NCI-H128 (cell line): ENCODE measurements around the gene EFCAB8.
"Not testable (repeated sequence)": the region's sequence is repeated elsewhere in the genome, so short reads cannot be mapped to it uniquely, and the experiment has no call there.

Source experiments
- DNase-seq: peaks from one replicate; lab custom pipeline; 2025; ENCODE audit not compliant: unreplicated experiment; lab: John Stamatoyannopoulos, UW

Gene EFCAB8

GRCh38 chr20:32969356-32970114 is 110.8 kb downstream of the EFCAB8 start:
- DNase-seq = no peak

GRCh38 chr20:32970115-32970972 is 111.6 kb downstream of the EFCAB8 start:
- DNase-seq = no peak

GRCh38 chr20:32970973-32971300 is 112.2 kb downstream of the EFCAB8 start:
- no peak for DNase-seq

GRCh38 chr20:32971703-32972161 is 113.0 kb downstream of the EFCAB8 start:
- DNase-seq = no peak

- DNase-seq = no peak
Measured at GRCh38 chr20:32972181-32973076, 113.7 kb downstream of the EFCAB8 start.

- DNase-seq = no peak
Measured at GRCh38 chr20:32973077-32973717, 114.5 kb downstream of the EFCAB8 start.

- DNase-seq = not testable (repeated sequence)
Measured at GRCh38 chr20:32974204-32975064, 115.7 kb downstream of the EFCAB8 start.

GRCh38 chr20:32975121-32975520 is 116.4 kb downstream of the EFCAB8 start:
- DNase-seq = not testable (repeated sequence)

GRCh38 chr20:32975698-32976674 is 117.3 kb downstream of the EFCAB8 start:
- DNase-seq = no peak

GRCh38 chr20:32976746-32977145 is 118.0 kb downstream of the EFCAB8 start:
- no peak for DNase-seq

- no peak for DNase-seq
Measured at GRCh38 chr20:32977281-32978008, 118.7 kb downstream of the EFCAB8 start.

GRCh38 chr20:32978009-32978335 is 119.2 kb downstream of the EFCAB8 start:
- DNase-seq = no peak

GRCh38 chr20:32979201-32979998 is 120.7 kb downstream of the EFCAB8 start:
- no peak for DNase-seq

GRCh38 chr20:32980131-32980941 is 121.6 kb downstream of the EFCAB8 start:
- DNase-seq = no peak

- no peak for DNase-seq
Measured at GRCh38 chr20:32980990-32981389, 122.3 kb downstream of the EFCAB8 start.
